ENCODE results near the gene ASPDH. TPM values are rescaled to one million over a fixed set of nuclear protein-coding genes. Genes with fewer than 3 reads are reported as not detected.
A peak's percentile ranks its signal among the peaks of the same experiment; 100 is the strongest.

The ASPDH gene
- total and polyA plus RNA-seq, 2 of the 13 experiments (the other 11 are each of a cell fraction or from before 2014, with no cell fraction given), result 2.2 to 3.3 TPM

DNA sequence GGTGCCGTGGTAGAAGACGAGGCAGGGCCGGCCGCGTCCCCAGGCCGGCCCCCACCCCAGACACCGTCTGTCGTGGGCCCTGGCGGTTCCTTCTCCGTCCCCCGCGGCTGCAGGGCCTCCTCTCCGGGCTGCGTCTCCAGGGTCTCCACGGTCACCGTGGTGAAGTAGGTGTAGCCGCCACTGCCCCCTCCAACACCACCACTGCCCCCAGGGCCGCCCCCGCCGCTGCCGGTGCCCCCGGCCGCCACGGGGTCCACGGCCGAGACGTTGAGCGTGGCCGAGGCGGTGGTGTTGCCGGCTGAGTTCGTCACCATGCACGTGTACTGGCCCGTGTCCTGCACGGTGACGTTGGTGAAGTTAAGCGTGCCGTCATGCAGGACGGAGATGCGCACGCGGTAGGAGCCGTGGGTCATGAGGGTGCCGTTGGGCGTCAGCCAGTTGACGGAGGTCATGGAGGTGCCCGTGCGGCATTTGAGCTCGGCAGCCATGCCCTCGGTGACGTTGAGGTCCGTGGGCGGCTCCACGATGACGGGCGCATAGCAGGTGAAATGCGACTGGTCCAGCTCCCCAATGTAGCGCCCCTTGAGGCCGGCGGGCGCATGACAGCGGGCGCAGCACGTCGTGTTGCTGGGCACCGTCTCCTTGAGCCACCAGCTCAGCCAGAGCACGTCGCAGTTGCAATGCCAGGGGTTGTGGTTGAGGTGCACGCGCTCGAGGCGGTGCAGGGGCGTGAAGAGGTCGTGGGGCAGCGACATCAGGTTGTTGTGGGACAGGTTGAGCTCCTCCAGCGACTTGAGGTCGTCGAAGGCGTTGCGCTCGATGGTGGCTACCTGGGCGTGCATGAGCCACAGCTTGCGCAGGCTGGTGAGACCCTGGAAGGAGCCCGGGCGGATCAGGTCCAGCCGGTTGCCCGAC is 4.6 kb upstream of the ASPDH start:
- H3K9me3 ChIP-seq (ENCODE audit: low read length), result no peaks in the 10 kb centered on the region
- DNase-seq (ENCODE audit: low spot score), result no peak
- H3K79me2 ChIP-seq (ENCODE audit: insufficient read depth, low read length), result no peaks in the 10 kb centered on the region
- CTCF ChIA-PET (ENCODE audit: low intra/inter-chr PET ratio, low total read pairs), result no interaction called here
- peaks cover 0 to 4% of the 10 kb centered on the region in 2 experiments; a peak in 2 of 5 replicates for H3K27me3 ChIP-seq (ENCODE audit: control insufficient read depth in 1 of 2, insufficient read depth in 2 of 2, low read length in 2 of 2)
- BruUV-seq (replicated peaks), result no TSS peak
- H3K9ac ChIP-seq (ENCODE audit: insufficient read depth, low read depth, low read length), result no peak overlapping the region
- intact Hi-C loops (cut with micrococcal nuclease; ENCODE audit: unreplicated experiment), result no loop called here
- no peaks in the 10 kb centered on the region for H4K20me1 ChIP-seq (ENCODE audit: insufficient read depth, low read length)
- 82% methylated on average over 33 of the region's 87 CpGs for WGBS (ENCODE audit: low lambda C conversion rate)
- FAIRE-seq, result no peak
- no peak overlapping the region for H2AFZ ChIP-seq (ENCODE audit: low read length)
- H3K4me3 ChIP-seq (replicated peaks in 1 of 3; ENCODE audit: insufficient read depth in 1 of 3, low read depth in 2 of 3, low read length in 3 of 3), result no peak overlapping the region
- H3K4me1 ChIP-seq (ENCODE audit: insufficient read depth, low read length), result peaks cover 8% of the 10 kb centered on the region
- H3K27ac ChIP-seq (ENCODE audit: extremely low read length, insufficient read depth, low read length), result no peak overlapping the region
- in situ Hi-C loops (cut with HindIII; ENCODE audit: extremely low pct_ligation_motif_present, low pct_unique_long_range_greater_than_20kb), result no loop called here
- no peak for ATAC-seq
- no peak overlapping the region for H3K4me2 ChIP-seq (ENCODE audit: low read depth, low read length)
- POLR2A ChIA-PET, result no interaction called here
- H3K36me3 ChIP-seq (replicated peaks in 1 of 2; ENCODE audit: control insufficient read depth in 1 of 2, insufficient read depth in 2 of 2, low read length in 2 of 2), result no peaks in the 10 kb centered on the region
- TF ChIP-seq, protein P1, sequence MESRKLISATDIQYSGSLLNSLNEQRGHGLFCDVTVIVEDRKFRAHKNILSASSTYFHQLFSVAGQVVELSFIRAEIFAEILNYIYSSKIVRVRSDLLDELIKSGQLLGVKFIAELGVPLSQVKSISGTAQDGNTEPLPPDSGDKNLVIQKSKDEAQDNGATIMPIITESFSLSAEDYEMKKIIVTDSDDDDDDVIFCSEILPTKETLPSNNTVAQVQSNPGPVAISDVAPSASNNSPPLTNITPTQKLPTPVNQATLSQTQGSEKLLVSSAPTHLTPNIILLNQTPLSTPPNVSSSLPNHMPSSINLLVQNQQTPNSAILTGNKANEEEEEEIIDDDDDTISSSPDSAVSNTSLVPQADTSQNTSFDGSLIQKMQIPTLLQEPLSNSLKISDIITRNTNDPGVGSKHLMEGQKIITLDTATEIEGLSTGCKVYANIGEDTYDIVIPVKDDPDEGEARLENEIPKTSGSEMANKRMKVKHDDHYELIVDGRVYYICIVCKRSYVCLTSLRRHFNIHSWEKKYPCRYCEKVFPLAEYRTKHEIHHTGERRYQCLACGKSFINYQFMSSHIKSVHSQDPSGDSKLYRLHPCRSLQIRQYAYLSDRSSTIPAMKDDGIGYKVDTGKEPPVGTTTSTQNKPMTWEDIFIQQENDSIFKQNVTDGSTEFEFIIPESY (CRISPR knock-in tag; IDR thresholded peaks at IDR 0.05), result peak; percentile 14; the same call in 1 of the 2 replicates
- TF ChIP-seq ZNF567 (CRISPR knock-in tag; IDR thresholded peaks at IDR 0.05; ENCODE audit: borderline replicate concordance) (no peak), CCDC6 (CRISPR knock-in tag; IDR thresholded peaks at IDR 0.05) (no peak), GFI1 (CRISPR knock-in tag; IDR thresholded peaks at IDR 0.05; ENCODE audit: borderline replicate concordance) (no peak), CBX2 (IDR thresholded peaks at IDR 0.05; ENCODE audit: low read depth, low read length) (no peak), CBX2 (CRISPR knock-in tag; IDR thresholded peaks at IDR 0.05; ENCODE audit: low read depth) (no peak), ZNF432 (CRISPR knock-in tag; IDR thresholded peaks at IDR 0.05; ENCODE audit: borderline replicate concordance) (no peak), ZNF761 (CRISPR knock-in tag; conservative IDR thresholded peaks at IDR 0.05) (no peak), ZNF124 (CRISPR knock-in tag; IDR thresholded peaks at IDR 0.05) (no peak), KAT2B (IDR thresholded peaks at IDR 0.05; ENCODE audit: borderline replicate concordance, low read depth, low read length) (no peak), YEATS4 (CRISPR knock-in tag; IDR thresholded peaks at IDR 0.05; ENCODE audit: borderline replicate concordance) (no peak), ZKSCAN1 (IDR thresholded peaks at IDR 0.05; ENCODE audit: low read length) (no peak), RFX1 (IDR thresholded peaks at IDR 0.05) (no peak)
- TF ChIP-seq, protein P2, sequence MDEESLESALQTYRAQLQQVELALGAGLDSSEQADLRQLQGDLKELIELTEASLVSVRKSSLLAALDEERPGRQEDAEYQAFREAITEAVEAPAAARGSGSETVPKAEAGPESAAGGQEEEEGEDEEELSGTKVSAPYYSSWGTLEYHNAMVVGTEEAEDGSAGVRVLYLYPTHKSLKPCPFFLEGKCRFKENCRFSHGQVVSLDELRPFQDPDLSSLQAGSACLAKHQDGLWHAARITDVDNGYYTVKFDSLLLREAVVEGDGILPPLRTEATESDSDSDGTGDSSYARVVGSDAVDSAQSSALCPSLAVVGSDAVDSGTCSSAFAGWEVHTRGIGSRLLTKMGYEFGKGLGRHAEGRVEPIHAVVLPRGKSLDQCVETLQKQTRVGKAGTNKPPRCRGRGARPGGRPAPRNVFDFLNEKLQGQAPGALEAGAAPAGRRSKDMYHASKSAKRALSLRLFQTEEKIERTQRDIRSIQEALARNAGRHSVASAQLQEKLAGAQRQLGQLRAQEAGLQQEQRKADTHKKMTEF (CRISPR knock-in tag; IDR thresholded peaks at IDR 0.05), result no peak
- TF ChIP-seq, protein P3, sequence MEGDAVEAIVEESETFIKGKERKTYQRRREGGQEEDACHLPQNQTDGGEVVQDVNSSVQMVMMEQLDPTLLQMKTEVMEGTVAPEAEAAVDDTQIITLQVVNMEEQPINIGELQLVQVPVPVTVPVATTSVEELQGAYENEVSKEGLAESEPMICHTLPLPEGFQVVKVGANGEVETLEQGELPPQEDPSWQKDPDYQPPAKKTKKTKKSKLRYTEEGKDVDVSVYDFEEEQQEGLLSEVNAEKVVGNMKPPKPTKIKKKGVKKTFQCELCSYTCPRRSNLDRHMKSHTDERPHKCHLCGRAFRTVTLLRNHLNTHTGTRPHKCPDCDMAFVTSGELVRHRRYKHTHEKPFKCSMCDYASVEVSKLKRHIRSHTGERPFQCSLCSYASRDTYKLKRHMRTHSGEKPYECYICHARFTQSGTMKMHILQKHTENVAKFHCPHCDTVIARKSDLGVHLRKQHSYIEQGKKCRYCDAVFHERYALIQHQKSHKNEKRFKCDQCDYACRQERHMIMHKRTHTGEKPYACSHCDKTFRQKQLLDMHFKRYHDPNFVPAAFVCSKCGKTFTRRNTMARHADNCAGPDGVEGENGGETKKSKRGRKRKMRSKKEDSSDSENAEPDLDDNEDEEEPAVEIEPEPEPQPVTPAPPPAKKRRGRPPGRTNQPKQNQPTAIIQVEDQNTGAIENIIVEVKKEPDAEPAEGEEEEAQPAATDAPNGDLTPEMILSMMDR (CRISPR knock-in tag; IDR thresholded peaks at IDR 0.05), result peak; percentile 31; the same call in 1 of the 2 replicates
